ENCODE data around the gene AP1G2.
"Not testable (repeated sequence)": the region's sequence is repeated elsewhere in the genome, so short reads cannot be mapped to it uniquely, and the experiment has no call there.

The AP1G2 gene

DNA sequence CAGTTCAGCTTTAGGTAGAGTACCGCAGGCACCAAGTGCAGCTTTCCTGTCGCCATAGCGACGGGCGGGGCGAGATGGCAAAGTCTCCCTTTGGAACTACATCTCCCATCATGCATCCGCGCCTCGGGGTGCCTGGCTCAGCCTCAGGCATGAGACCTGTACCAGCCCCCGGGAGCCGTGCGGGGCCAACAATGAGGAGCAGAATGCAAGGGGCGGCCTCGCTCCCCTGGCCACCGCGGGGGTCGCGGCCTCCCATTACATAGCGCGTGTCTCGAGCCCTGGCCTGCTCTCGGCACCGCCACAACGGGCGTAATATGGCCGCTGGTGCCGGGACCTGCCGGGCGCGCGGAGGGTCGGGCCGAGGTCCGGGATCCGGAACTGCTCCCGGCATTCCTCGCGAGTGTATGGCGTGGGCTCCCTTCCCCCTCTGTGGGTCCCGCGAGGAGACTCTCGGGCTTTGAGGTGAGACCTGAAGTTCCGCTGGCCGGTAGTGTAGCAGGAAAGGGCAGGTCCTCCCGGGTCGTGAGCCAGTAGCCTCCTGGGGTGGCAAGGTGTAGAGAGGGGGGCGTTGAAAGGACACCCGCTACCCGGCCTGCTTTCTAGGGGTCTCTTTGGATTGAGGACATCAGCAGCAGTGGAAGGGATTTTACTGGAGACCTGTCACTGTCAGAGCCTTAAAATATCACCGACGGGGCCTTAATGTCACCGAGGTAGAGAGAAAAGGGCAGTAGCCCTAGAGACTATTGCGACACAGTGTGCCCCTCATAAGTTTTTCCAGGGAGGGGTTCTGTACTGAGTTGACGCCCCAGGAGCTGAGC is 11.5 kb downstream of the AP1G2 start, which contains the start of gene THTPA:
Gene THTPA, plus strand, starts transcription at position 390 of the 818 bp plus-strand sequence. CDS start 487 bp downstream, outside the sequence.
- peak; percentile 93 for DNase-seq

DNA sequence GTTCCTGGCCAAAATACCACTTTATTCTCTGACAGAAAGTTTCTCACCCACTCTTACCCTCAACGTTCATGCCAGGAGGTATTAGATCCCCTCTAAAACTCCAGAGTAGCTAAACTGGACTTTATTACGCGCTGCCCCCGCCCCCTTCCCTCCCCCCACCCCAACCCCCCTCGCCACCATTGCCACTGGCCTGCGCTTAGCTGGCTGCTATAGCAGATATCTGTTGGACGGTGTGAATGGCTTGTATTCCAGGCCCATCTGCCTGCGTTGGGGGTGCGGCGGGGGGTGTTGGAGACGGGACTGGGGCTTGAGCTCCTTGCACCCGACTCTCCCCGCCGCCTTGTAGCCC is 12.1 kb downstream of the AP1G2 start:
- DNase-seq = no peak

DNA sequence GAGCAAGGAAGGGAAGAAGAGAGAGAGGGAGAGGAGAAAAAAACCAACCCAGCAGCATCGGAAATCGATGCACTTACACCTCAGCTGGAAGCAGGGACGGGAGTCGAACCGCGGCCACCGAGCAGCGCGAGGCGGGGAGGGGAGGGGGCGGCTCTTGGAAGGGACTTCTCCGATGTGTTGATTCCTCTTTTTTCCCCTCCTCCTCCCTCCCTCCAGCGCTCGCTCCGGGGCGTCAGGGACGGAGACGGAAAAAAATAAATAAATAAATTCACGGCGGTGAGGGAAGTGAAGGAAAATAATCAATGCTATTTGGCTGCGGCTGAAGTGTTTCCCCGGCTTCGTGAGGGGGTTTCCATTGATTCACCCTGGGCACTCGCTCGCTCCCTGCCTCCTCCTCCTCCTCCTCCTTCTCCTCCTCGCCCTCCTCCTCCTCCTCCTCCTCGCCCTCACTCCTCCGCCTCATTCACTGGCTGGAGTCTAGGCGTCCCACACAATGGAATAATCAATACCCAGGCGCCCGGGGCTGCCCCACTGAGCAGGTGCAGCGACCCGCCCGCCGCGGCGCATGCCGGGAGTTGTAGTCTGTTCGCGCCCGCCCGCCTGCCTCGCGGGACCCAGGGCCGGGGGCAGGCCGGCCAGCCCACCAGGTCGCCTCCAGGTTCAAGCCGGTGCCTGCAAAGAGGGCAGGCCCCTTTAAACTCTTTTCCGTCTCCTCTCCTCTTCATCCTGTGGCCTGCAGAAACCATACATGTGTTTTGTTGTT is 16.1 kb downstream of the AP1G2 start, which contains the start of gene ZFHX2:
Gene ZFHX2, minus strand, starts transcription at position 500 of the 763 bp plus-strand sequence. CDS start 16,440 bp downstream, outside the sequence.
- DNase-seq = peak; percentile 66

DNA sequence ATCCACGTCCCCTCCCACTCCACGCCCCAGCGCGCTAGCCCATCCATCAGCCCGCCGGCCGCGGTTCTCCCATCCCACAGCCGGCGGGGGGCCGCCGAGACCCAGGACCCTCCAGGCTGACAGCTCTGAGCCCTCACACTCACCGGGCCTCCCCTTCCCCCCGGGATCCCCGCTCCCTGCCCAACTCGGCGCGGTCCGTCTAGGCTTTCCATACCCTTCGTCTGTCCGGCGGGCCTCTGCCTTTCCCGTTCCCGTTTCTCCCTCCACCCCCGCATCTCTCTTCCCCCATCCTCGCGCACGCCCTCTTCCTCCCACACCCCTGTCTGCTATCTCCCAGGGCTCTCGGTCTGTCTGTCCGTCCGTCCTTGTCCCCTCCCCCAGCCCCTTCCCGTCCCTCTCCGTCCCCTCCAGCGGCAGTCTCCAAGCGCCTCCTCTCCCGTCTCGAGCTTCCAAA is 16.8 kb downstream of the AP1G2 start:
- no peak for DNase-seq

DNA sequence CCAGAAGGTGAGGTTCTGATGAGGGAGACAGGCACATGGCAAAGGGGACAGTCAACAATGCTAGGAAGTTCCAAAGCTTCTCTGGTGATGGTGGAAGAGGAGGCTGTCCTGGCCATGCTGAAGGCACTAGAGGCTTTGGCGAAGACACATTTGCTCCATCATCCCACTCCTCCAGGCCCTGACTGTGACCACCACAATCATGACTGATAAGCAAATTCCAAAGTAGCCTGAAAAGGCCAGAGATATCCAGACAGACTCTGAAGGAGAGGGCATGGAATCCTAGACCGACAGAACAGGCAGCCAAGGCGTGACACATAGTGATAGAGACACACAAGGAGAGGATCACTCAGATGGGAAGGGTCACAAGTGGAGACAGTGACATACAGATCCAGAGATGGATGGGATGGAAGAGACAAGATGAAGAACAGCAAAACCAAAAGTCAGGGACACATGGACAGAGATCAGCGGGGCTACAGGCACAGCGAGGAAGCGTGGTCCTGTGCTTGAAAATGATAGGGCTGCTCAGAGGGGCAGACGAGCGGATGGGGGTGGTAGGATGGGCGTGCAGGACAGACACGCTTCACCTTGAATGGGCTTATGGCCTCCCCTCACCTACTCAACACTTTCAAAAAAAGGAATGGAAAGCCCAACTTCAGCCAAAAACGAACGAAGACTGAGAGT is 17.3 kb downstream of the AP1G2 start:
- DNase-seq = no peak

DNA sequence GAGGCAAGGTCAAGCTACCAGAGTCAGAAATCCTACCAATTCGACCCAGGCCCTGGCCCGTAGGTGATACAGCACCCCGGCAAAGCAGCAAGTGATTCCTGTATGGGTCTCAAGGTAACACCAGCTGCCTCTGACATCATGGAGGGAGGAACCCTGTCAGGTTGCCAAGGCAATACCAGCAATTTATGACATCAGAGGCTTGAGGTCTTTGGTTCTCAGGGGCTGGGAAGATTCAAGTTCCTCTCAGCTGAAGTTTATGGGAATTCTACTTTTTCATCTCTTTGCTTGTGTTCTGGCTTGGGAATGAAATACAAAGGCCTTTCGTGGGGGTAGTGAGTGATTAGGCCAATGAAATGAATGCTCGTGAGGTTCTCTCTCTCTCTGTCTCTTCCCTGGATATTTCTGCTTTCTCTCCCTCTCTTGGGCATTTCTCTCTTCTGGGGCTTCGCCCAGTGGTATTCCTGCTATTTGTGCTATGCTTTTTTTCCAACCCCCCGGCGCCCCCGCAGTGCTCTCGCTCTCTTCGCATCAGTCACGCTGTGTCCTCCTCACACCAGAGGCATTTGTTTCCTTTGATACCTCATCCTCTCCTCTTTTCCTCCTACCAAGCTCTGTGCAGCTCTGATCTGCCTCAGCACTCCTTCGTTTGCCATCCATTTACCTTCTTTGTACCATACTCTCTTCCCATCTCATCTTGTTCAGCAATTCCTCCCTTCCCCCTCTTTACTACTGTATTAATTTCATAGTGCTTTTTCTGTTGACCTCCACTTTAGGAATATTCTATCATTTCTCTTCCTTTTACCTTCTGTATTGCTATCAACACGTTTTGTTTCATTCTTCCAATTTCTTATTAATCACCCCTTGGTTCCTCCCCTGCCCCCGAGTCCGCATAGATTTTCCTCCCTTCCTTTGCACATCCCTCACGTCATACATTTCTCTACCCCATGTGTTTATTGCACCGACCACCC is 19.0 kb downstream of the AP1G2 start:
- DNase-seq = no peak

DNA sequence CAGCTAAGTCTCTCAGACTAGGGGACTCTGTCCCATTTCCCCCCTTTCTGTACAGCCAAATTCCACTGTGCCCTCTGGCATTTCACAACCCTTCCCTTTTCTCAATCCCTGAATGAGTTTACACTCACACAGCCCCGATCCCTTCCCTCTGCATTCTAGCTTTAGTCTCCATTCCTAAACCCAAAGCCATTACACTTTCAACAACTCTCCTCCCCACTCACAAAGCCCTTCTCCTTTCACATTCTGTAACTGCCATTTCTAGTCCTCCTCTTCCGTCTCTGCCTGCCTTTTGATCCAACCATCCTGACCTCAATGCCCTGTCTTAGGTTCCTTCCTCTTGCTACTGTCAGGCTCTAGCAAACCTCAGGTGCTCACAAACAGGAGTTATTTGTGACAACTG is 19.7 kb downstream of the AP1G2 start:
- DNase-seq = no peak

DNA sequence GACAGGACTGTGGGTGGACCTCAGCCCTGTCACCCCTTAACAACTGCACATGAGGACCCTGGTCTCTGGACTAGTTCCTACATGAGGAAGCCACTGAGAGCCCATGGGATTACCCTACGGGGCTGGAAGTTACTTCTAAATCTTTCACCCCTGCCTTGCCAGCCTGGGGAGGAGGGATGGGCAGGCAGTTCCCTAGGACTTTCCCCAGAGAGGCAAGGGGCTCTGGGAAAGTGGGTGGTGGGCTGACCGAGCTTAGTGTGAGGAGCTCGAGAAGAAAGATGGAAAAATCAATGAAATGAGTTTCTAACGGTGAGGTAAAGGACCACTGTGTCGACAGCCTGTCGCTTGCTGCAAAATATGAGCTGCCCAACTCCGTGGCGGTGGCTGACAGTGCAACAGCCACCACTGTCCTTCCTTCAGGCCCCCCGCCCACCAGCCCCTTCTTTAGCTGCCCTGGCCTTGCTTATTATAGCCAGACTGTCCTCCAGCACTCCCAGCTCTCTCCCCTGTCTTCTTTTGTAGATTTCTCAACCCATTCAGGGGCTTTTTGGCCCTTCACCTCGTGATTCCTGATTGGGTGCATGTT is 21.0 kb downstream of the AP1G2 start:
- no peak for DNase-seq

DNA sequence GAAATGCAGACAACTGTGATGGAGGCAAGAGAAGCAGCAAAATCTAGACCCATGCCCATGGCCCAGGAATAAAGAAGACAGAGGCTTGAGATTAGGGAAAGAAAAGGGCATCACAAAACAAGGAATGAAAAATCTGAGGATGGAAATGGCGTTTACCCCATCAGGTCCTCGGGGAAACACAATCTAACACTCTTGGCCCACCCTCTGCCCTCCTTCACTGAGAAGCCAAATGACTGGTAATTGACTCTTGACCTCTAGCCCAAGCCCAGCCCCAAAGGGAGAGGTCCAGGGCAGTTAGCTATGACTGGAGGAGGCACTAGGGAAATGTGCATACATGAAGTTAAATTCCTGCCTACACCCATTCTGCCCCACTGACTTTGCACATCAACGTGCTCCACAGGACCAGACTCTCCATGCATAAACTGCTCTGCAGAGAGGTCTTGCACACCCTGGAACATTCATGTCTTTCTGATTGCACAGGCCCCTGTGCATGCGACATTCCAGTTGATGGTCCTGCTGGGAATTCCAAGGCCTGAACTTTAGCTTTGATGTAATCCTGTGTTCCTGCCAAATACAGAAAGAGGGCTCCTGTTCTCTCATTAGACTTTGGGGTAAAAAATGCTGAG is 21.7 kb downstream of the AP1G2 start:
- no peak for DNase-seq

DNA sequence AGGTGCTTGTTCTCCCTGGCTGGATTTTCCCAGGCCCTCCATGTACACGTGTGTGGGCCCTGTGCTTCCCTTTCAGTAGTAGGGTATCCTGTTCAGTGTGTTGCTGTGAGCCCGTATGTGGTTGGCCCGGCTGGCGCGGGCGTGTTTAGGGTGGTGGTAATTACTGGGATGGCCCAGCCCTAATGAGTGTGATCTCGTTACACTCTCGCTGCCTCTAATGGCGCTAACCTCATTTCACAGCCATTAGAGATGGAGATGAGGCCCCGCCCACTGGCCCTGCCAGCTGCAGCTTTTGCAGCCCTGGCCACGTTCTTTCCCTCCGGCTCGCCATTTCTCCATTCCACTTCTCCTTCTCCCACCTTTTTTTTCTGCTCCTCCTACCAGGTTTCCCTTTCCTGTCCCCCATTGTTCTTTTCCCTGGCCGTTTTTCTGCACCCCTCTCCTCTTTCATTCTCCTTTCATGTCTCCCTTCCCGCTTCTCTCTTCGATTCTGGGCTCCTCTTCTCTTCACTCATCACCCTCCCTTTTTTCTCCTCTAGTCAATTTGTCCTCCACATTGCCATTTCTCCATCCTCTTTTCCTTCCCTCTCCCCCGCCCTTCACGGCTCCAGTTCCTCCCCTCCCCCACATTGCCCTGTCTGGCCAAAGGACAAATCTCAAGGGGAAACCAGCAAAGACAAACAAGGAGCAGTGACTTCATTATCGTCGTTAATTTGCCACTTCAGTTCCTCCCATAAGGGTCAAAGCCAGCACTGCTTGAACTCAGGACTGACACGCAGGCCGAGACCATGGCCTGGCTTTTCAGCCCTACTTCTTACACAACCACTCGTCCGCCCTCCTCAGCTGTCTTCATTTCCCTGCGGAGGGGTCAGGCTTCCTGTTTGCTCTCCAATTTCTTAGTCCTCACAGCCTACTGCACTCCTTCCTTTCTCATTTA is 22.8 kb downstream of the AP1G2 start:
- DNase-seq = no peak

DNA sequence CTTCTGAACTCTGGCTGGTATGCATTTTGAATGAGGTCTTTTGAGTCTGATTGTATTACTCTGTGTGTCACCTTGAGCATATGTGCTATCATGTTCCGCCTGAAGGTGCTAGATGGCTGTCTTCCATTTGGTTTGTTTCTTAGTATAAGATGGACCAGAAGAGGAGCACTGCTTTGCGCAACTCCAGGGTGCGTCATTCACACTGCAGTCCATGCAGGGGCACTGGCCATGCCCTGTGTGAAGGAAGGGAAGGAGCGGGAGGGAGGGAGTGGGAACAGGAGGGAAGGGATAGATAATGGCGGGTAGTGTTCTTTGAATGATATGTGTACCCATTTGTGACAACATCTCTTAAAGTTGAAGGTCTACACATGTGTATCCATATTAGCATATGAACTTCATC is 24.2 kb downstream of the AP1G2 start:
- DNase-seq = no peak

DNA sequence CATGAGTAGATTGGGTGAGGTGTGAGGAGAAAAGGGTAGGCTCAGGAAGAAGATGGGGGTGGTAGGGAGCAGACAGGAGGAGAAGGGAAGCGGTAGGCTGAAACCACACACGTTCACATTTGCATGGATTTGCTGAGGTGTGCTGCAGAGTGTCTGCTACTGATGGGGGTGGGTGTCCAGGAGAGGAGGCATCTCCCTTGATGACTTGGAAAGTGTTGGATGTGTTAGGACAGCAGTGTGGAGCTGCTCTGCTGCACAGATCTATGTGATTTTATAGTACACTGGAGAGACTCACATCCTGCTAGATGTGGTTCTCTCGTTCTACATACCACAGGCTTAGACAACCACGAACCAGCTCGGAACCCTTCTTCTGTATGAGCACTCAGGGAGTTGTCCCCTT is 25.3 kb downstream of the AP1G2 start:
- DNase-seq = no peak

DNA sequence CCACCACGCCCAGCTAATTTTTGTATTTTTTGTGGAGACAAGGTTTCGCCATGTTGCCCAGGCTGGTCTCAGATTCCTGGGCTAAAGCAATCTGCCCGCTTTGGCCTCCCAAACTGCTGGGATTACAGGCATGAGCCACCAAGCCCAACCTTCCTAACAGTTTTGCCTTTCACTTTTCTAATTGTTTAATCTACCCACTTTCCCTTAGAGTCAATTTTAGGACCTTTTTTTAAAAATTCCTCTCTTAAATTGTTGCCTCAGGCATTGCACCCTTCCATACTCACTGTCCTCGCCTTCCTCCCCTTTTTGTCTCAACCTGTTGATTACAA is 27.5 kb downstream of the AP1G2 start:
- no peak for DNase-seq

DNA sequence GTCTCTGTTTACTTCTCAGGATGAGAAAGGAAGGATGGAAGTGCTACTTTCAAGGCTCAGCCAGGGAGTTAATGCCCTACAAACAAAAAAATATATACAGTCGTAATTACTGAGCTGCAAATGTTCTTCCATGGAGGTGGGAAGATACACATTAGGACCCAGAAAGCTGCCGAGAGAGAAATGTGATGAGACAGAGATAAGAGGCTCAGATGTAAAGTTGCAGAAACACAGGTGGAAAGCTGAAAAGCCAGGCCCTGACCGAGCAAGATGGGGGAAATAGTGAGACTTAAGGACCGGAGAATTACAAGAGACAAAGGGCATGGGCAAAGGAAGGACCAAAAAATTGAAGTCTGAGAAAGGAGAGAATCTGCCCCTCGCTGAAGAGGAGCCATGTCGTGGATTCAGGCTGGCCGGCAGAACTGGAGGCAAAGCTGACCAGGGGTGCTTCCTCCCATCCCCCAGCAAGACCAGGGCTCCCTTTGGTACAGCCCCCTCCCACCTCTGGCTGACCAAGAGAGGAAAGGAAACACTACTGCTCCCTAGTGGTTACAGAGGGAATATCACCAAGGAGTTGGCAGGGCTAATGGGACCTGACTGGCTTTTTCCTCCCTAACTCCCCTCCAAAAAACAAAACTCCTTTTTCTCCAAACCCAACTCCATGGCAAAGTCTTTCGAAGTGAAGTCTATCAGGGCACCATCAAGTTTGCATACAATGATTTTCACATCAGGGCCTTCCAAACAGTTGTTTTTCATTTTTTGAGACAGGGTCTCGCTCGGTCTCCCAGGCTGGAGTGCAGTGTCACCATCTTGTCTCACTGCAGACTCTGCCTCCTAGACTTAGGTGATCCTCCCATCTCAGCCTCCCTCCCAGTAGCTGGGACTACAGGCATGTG is 28.1 kb downstream of the AP1G2 start:
- no peak for DNase-seq

DNA sequence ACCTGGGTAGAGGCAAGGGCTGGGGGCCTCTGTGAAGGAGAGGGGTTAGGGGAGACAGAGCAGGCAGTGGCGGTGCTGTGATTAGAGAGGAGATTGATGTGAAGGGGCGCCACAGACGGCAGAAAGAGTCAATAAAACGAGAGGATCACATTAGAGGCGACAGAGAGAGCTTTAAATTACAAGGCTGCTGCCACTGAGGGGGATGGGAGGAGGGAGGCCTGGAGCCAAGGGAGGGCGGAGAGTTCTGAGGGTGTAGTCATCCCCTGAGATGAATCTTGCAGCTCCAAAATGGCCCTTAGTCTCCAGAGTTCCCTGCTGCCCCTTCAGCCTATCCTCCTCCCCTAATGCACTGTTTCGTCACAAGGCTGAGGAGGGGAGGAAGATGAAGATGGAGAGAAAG is 28.8 kb downstream of the AP1G2 start:
- no peak for DNase-seq

DNA sequence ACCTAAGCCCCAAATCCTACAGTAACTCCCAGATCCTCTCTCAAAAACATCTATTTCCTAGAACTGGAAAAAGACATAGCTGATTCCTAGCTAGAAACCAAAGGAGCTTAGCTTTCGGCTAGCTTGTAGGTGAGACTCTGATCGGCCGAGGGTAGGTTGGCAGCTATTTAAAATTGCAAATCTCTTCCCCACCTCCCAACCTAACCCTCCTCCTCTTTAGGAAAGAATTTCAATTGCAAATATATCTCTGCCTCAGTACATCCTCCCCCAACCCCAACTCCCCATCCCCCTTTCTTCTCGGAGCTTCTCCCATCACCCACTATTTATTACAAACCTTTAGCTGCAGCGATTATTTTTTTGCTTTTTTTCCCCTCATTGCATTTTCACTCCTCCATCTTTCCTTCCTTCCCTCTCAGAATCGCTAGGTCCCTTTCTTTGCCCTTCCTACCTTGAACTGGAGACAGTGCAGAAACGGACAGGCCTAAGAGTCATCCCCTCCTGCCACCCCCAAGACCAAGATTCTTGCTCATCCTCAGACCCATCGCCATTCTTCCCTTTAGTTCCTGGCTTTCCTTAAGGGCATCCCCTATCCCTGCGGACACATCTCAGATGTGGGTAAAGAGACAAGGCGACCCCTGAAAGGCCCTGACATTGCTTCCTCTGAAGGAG is 29.4 kb downstream of the AP1G2 start:
- DNase-seq = no peak

DNA sequence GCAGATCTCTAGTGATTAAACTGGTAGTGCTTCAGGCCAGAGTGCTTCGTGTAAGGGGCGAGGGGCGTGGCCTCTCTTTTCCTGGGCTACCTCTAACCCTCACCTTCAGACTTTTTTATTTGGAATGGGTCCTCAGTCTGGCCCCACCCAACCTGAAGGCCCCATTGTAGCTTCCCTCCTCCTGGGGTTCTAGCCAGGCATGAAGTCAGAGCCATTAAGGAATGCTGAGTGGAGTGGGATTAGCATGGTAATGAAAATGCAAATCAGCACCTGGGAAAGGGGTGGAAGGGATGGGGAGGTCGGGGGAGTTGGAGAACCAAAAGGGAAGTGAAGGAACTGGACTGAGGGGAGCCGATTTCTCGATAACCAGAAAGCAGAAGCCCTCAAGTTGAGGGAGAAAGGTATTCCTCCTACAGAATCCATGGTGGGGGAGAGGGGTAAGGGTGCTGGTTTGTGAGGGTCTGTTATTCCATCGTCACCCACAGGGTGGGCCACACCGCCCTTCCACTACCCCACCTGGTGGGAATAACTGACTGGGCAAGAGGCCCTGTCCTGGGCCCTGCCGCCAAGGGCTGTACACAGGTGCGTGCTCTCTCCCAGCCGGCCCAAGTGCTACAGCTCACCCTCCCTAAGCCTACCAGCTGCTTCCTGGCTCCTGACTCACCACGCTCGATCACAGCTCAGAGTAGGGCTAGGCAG is 30.1 kb downstream of the AP1G2 start:
- DNase-seq = no peak

DNA sequence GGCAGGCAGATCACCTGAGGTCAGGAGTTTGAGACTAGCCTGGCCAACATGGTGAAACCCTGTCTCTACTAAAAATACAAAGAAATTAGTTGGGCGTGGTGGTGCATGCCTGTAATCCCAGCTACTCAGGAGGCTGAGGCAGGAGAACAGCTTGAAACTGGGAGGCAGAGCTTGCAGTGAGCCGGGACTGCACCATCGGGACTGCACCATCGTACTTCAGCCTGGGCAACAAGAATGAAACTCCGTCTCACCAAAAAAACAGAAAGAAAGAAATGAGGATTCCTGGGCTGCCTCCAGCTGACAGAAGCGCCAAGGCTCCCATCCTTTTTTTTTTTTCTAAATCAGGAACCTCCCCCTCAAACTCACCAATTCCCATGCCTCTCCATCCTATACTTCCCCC is 30.7 kb downstream of the AP1G2 start:
- DNase-seq = not testable (repeated sequence)

All from effector CD4-positive, alpha-beta T cell (primary cell).